HEK293 (cell line): ENCODE measurements around the gene CFAP20.

Experiments
- CTCF ChIA-PET: fragments of 350-600 bp; formaldehyde crosslinking; extraction: SDS; loops from one replicate; lab custom pipeline; 2021; ENCODE audit warnings: antibody characterized with exemption; lab: Yijun Ruan, JAX
- POLR2A ChIA-PET: fragments of 300-600 bp; formaldehyde crosslinking; extraction: SDS; loops from one replicate; lab custom pipeline; 2020; ENCODE audit warnings: antibody characterized with exemption, inconsistent platforms; lab: Yijun Ruan, JAX
- H3K27ac ChIP-seq: fragments of 200-500 bp; sonication (Bioruptor generic); 2 replicates; pipeline ENCODE4 v1.5.1; 2014; ENCODE audit warnings: low read depth, low read length, control low read depth, inconsistent platforms; ENCODE audit errors: extremely low read depth
- H3K36me3 ChIP-seq, 2 experiments: fragments of 200-500 bp in 1 of 2; sonication (Bioruptor generic) in 1 of 2; 1 replicate in 1 of 2; 2 replicates in 1 of 2; pipeline ENCODE4 v1.5.1; 2014 to 2017; ENCODE audit warnings: inconsistent platforms in 2 of 2, low read length in 2 of 2; ENCODE audit not compliant: control insufficient read depth in 2 of 2, insufficient read depth in 1 of 2
- H3K4me1 ChIP-seq: fragments of 200-500 bp; sonication (Bioruptor generic); 2 replicates; pipeline ENCODE4 v1.5.1; 2014; ENCODE audit warnings: mild to moderate bottlenecking, low read length, inconsistent platforms; ENCODE audit not compliant: control insufficient read depth, insufficient read depth
- H3K4me3 ChIP-seq: 2 replicates; pipeline ENCODE4 v1.5.1; 2011; ENCODE audit warnings: low read depth, mild to moderate bottlenecking, control low read depth, low read length, moderate library complexity
- H3K9me3 ChIP-seq: fragments of 200-500 bp; sonication (Bioruptor generic); 2 replicates; pipeline ENCODE4 v1.5.1; 2014; ENCODE audit warnings: low read depth, low read length, inconsistent platforms; ENCODE audit not compliant: control insufficient read depth, insufficient read depth
- IKZF3 ChIP-seq: fragments of 450-650 bp; IDR thresholded peaks from 2 replicates; pipeline ENCODE4 v1.5.0; 2018; ENCODE audit warnings: missing biosample characterization, mild to moderate bottlenecking, missing genetic modification characterization, moderate library complexity
- PATZ1 ChIP-seq: fragments of 450-650 bp; formaldehyde crosslinking; IDR thresholded peaks from 2 replicates; pipeline ENCODE4 v1.5.1; 2016; ENCODE audit warnings: missing biosample characterization, missing genetic modification characterization
- RBAK ChIP-seq: fragments of 450-650 bp; formaldehyde crosslinking; IDR thresholded peaks from 2 replicates; pipeline ENCODE4 v1.5.1; 2016; ENCODE audit warnings: missing biosample characterization, missing genetic modification characterization
- SALL2 ChIP-seq: fragments of 450-650 bp; formaldehyde crosslinking; IDR thresholded peaks from 2 replicates; pipeline ENCODE4 v1.5.0; 2017; ENCODE audit warnings: missing biosample characterization, mild to moderate bottlenecking, missing genetic modification characterization, borderline replicate concordance
- SP3 ChIP-seq: fragments of 450-650 bp; formaldehyde crosslinking; IDR thresholded peaks from 2 replicates; pipeline ENCODE4 v1.5.1; 2016; ENCODE audit warnings: missing biosample characterization, missing genetic modification characterization
- WT1 ChIP-seq: fragments of 450-650 bp; formaldehyde crosslinking; IDR thresholded peaks from 2 replicates; pipeline ENCODE4 v1.5.1; 2016; ENCODE audit warnings: missing biosample characterization, missing genetic modification characterization
- YY1 ChIP-seq: fragments of 450-650 bp; formaldehyde crosslinking; IDR thresholded peaks from 2 replicates; pipeline ENCODE4 v1.5.1; 2018; ENCODE audit warnings: missing biosample characterization, missing genetic modification characterization
- YY2 ChIP-seq: fragments of 450-650 bp; formaldehyde crosslinking; IDR thresholded peaks from 2 replicates; pipeline ENCODE4 v1.5.1; 2016; ENCODE audit warnings: missing biosample characterization, missing genetic modification characterization
- ZBTB48 ChIP-seq: fragments of 450-650 bp; formaldehyde crosslinking; IDR thresholded peaks from 2 replicates; pipeline ENCODE4 v1.5.1; 2016; ENCODE audit warnings: missing biosample characterization, missing genetic modification characterization
- ZBTB49 ChIP-seq: fragments of 450-650 bp; formaldehyde crosslinking; IDR thresholded peaks from 2 replicates; pipeline ENCODE4 v1.5.1; 2016; ENCODE audit warnings: missing biosample characterization, missing genetic modification characterization, low read depth
- ZBTB7A ChIP-seq: fragments of 450-650 bp; formaldehyde crosslinking; IDR thresholded peaks from 2 replicates; pipeline ENCODE4 v1.5.1; 2016; ENCODE audit warnings: low read depth, missing biosample characterization, missing genetic modification characterization
- ZFP3 ChIP-seq: fragments of 450-650 bp; formaldehyde crosslinking; IDR thresholded peaks from 2 replicates; pipeline ENCODE4 v1.5.1; 2016; ENCODE audit warnings: low read depth, missing biosample characterization, missing genetic modification characterization
- ZNF132 ChIP-seq: fragments of 450-650 bp; formaldehyde crosslinking; IDR thresholded peaks from 2 replicates; pipeline ENCODE4 v1.5.1; 2017; ENCODE audit warnings: missing biosample characterization, missing genetic modification characterization, borderline replicate concordance
- ZNF202 ChIP-seq: fragments of 450-650 bp; formaldehyde crosslinking; IDR thresholded peaks from 2 replicates; pipeline ENCODE4 v1.5.1; 2016; ENCODE audit warnings: missing biosample characterization, missing genetic modification characterization, borderline replicate concordance
- ZNF366 ChIP-seq: fragments of 450-650 bp; formaldehyde crosslinking; conservative IDR thresholded peaks from 2 replicates; pipeline ENCODE4 v1.5.1; 2016; ENCODE audit warnings: missing biosample characterization, missing genetic modification characterization
- ZNF391 ChIP-seq: fragments of 450-650 bp; formaldehyde crosslinking; IDR thresholded peaks from 2 replicates; pipeline ENCODE4 v1.5.1; 2016; ENCODE audit warnings: low read depth, missing biosample characterization, missing genetic modification characterization, borderline replicate concordance
- ZNF488 ChIP-seq: fragments of 450-650 bp; formaldehyde crosslinking; IDR thresholded peaks from 2 replicates; pipeline ENCODE4 v1.5.1; 2016; ENCODE audit warnings: missing biosample characterization, missing genetic modification characterization
- ZNF629 ChIP-seq: fragments of 450-650 bp; formaldehyde crosslinking; IDR thresholded peaks from 2 replicates; pipeline ENCODE4 v1.5.1; 2017; ENCODE audit warnings: missing biosample characterization, missing genetic modification characterization
- ZNF664 ChIP-seq: fragments of 450-650 bp; formaldehyde crosslinking; IDR thresholded peaks from 2 replicates; pipeline ENCODE4 v1.5.1; 2016; ENCODE audit warnings: missing biosample characterization, missing genetic modification characterization
- ZNF701 ChIP-seq: fragments of 450-650 bp; formaldehyde crosslinking; IDR thresholded peaks from 2 replicates; pipeline ENCODE4 v1.5.1; 2016; ENCODE audit warnings: missing biosample characterization, missing genetic modification characterization
- ZNF776 ChIP-seq: fragments of 450-650 bp; formaldehyde crosslinking; IDR thresholded peaks from 2 replicates; pipeline ENCODE4 v1.5.0; 2017; ENCODE audit warnings: missing biosample characterization, missing genetic modification characterization, borderline replicate concordance
- ZNF791 ChIP-seq: fragments of 450-650 bp; formaldehyde crosslinking; IDR thresholded peaks from 2 replicates; pipeline ENCODE4 v1.5.1; 2016; ENCODE audit warnings: missing biosample characterization, missing genetic modification characterization
- TF ChIP-seq, protein P1 (sequence below): fragments of 450-650 bp; formaldehyde crosslinking; IDR thresholded peaks from 2 replicates; pipeline ENCODE4 v1.5.1; 2016; ENCODE audit warnings: missing biosample characterization, missing genetic modification characterization

Gene CFAP20

GRCh38 chr16:58107228-58107627, 22.0 kb downstream of the CFAP20 start:
- ChIA-PET POLR2A (no interaction called here), CTCF (interaction anchor here (0.5 to 4.4 kb wide), 3 partner anchors 10 to 39 kb away, joined by 3 to 28 read pairs (median 12); no protein-coding TSS in a partner anchor)

GRCh38 chr16:58105631-58106030, 23.6 kb downstream of the CFAP20 start:
- H3K4me1 ChIP-seq: peaks cover 2% of the 10 kb centered on the region; the same call in 1 of the 2 replicates
- no peaks in the 10 kb centered on the region for H3K9me3 ChIP-seq
- no peak overlapping the region for H3K27ac ChIP-seq
- CTCF ChIA-PET: interaction anchor here (0.7 to 2.2 kb wide), 5 partner anchors 8 to 151 kb away, joined by 3 to 9 read pairs (median 4); no protein-coding TSS in a partner anchor
- TF ChIP-seq ZNF366 (tag by site-specific recombination): 0 out of 2 replicates have a peak, but pooled peaks have one; percentile 31
- no peak for TF ChIP-seq ZNF776
- TF ChIP-seq, all 188 proteins: peak for 1
- no peaks in the 10 kb centered on the region for H3K36me3 ChIP-seq
- POLR2A ChIA-PET: no interaction called here
- H3K4me3 ChIP-seq: no peak overlapping the region

More at GRCh38 chr16:58107228-58107627, 22.0 kb downstream of the CFAP20 start:
- Histone ChIP-seq H3K4me3 (no peak overlapping the region), H3K9me3 (no peaks in the 10 kb centered on the region), H3K4me1 (peaks cover 4% of the 10 kb centered on the region; the same call in 1 of the 2 replicates), H3K36me3 (no peaks in the 10 kb centered on the region; a peak in 1 of 3 replicates), H3K27ac (no peak overlapping the region)
- TF ChIP-seq ZNF488 (tag by site-specific recombination) (no peak), SALL2 (tag by site-specific recombination) (no peak), YY2 (tag by site-specific recombination) (no peak), WT1 (tag by site-specific recombination) (no peak), ZNF629 (tag by site-specific recombination) (no peak), ZBTB48 (no peak), ZNF791 (tag by site-specific recombination) (no peak), IKZF3 (tag by site-specific recombination) (no peak), ZNF701 (tag by site-specific recombination) (no peak), ZNF391 (tag by site-specific recombination) (no peak), SP3 (tag by site-specific recombination) (no peak), ZNF202 (no peak), ZNF132 (no peak), RBAK (tag by site-specific recombination) (no peak), ZBTB7A (tag by site-specific recombination) (no peak), YY1 (tag by site-specific recombination) (no peak), ZFP3 (no peak)
- TF ChIP-seq, protein P1, sequence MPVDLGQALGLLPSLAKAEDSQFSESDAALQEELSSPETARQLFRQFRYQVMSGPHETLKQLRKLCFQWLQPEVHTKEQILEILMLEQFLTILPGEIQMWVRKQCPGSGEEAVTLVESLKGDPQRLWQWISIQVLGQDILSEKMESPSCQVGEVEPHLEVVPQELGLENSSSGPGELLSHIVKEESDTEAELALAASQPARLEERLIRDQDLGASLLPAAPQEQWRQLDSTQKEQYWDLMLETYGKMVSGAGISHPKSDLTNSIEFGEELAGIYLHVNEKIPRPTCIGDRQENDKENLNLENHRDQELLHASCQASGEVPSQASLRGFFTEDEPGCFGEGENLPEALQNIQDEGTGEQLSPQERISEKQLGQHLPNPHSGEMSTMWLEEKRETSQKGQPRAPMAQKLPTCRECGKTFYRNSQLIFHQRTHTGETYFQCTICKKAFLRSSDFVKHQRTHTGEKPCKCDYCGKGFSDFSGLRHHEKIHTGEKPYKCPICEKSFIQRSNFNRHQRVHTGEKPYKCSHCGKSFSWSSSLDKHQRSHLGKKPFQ (tag by site-specific recombination): no peak

DNA sequence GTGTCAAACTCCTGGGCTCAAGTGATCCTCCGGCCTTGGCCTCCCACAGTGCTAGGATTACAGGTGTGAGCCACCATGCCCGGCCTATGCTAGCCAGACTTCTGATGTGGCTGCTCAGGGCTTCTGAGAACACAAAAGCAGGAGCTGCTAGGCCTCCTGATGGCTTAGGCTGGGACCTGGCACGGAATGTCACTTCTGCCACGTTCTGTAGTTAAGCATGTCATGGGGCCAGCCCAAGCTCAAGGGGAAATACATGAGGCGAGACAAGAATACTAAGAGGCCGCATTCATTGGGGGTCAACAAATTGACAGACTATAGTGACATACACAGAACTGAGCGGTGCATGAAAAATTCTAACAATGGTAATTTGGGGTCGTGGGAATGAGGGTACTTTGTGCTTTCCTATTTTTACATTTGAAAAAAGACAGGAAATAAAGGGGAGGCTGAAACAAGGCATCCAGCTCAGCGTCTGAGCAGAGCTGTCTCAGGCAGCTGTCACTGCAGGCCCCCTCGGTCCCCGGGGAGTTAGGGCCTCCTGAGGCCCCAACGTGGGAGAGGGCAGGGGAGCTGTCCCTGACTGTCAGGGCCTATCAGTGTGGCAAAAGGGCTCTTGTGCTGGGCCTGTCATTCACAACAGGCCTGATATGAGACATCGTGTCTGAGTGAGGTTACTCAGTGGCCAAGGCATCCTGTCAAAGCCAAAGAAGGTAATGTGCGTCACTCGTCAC, 26.4 kb downstream of the CFAP20 start:
- POLR2A ChIA-PET: no interaction called here
- no peaks in the 10 kb centered on the region for H3K36me3 ChIP-seq
- H3K4me1 ChIP-seq: no peaks in the 10 kb centered on the region
- CTCF ChIA-PET: interaction anchor here (0.9 to 1.0 kb wide), 2 partner anchors 23 to 76 kb away, joined by 3 to 4 read pairs; no protein-coding TSS in a partner anchor
- H3K9me3 ChIP-seq: no peaks in the 10 kb centered on the region
- no peak for TF ChIP-seq ZBTB49
- TF ChIP-seq ZNF664 (tag by site-specific recombination): no peak
- TF ChIP-seq PATZ1 (tag by site-specific recombination): no peak
- no peak overlapping the region for H3K4me3 ChIP-seq
- H3K27ac ChIP-seq: no peak overlapping the region
